Astrocyte of the cerebellum (primary cell): ENCODE results near the gene CMBL.

Experiments
- DNase-seq: peaks from one replicate; pipeline ENCODE4 v3.0.0-alpha.2; 2011; ENCODE audit warnings: low read depth
- H3K4me3 ChIP-seq: 2 replicates; pipeline ENCODE4 v1.5.1; 2011; ENCODE audit warnings: mild to moderate bottlenecking, low read depth, low read length, moderate library complexity
- in situ Hi-C: cut with HindIII; loops from 2 replicates; pipeline ENCODE4 v1.10.0; 2017; ENCODE audit warnings: low sequenced_read_pairs
- TF ChIP-seq, protein P1 (sequence below): IDR thresholded peaks from 2 replicates; pipeline ENCODE4 v1.5.1; 2012; ENCODE audit warnings: low read length, low read depth, moderate library complexity, mild to moderate bottlenecking; ENCODE audit errors: missing control alignments

CMBL gene

DNA sequence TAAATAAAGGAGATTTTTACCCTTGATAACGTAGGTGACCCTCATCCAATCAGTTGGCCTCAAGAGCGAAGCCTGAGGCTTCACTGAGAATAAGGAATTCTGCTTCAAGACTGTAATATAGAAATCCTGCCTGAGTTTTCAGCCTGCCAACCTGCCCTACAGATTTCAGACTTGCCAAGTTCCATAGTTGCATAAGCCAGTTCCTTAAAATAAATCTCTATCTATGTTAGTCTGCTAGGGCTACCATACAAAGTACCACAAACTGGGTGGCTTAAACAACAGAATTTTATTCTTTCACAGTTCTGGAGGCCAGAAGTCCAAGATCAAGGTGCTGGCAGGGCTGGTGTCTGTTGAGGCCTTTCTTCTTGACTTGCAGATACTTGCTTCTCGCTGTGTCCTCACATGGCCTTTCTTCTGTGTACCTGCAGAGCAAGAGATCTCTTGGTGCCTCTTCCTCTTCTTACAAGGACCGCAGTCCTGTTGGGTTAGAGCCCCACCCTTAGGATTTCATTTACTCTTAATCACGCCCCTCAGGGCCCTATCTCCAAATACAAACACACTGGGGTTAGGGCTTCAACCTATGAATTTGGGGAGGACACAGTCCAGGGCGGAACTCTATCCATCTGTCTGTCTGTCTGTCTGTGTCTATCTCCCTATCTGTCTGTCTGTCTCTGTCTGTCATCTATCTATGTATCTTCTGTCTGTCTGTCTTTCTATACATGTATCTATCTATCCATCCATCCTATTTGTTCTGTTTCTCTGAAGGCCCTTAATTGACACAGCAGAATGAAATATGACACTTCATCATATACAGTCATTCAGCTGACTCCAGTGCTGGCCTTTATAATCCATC is 17.0 kb upstream of the CMBL start:
- no peak overlapping the region for H3K4me3 ChIP-seq
- TF ChIP-seq, protein P1, sequence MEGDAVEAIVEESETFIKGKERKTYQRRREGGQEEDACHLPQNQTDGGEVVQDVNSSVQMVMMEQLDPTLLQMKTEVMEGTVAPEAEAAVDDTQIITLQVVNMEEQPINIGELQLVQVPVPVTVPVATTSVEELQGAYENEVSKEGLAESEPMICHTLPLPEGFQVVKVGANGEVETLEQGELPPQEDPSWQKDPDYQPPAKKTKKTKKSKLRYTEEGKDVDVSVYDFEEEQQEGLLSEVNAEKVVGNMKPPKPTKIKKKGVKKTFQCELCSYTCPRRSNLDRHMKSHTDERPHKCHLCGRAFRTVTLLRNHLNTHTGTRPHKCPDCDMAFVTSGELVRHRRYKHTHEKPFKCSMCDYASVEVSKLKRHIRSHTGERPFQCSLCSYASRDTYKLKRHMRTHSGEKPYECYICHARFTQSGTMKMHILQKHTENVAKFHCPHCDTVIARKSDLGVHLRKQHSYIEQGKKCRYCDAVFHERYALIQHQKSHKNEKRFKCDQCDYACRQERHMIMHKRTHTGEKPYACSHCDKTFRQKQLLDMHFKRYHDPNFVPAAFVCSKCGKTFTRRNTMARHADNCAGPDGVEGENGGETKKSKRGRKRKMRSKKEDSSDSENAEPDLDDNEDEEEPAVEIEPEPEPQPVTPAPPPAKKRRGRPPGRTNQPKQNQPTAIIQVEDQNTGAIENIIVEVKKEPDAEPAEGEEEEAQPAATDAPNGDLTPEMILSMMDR = no peak
- no peak for DNase-seq
- in situ Hi-C loops = no loop called here

DNA sequence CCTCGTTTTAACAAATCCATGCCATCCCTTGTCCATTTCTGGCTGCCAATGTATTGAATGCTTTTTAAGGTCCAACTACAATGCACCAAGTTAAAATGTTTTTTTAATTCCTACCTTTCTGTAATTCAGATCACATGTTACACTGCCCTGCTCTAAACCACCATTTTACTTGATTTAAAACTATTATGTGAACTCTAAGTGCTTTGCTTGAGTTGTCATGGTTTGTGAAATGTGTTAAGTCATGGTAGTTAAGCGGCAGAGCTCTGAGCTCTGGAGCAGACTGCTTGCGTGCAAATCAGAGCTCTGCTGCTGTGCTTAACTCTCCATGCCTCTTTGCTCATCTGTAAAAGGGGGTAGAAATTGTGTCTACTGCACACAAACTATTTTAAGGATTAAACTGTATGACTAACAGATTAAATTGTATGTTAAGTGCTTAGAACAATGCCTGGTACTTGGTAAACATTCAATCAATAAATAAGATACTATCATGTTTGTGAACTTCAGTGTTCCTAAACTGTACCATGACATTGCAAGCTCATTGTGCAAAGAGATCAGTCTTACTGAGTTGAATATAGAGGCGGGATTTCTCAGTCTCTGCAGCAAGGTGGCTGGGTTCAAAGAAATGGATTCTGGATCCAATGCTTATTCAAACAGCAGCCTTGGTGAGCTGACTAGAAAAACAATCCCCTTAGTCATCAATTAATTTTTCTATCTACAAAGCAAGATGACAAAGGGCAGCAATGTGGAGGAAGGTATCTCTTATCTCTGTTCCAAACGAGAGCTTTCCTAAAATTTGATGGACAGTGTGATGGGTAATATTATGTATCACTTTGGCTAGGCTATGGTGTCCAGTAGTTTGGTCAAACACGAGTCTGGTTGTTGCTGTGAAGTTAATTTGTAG is 16.1 kb upstream of the CMBL start:
- H3K4me3 ChIP-seq = no peak overlapping the region
- DNase-seq = no peak
- in situ Hi-C loops = no loop called here
- TF ChIP-seq, protein P1 = no peak

DNA sequence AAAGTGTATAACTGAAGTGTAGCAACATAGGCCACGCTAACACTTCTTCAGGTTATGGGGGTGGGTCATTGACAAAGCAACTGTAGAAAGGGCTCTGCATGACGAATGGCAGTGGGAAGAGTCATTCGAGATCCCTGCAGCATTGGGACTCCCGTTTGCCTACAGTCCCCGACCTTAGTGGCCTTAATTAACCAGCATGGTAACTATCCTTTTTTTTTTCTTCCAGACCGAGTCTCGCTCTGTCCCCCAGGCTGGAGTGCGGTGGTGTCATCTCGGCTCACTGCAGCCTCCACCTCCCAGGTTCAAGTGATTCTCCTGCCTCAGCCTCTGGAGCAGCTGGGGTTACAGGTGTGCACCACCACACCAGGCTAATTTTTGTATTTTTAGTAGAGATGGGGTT is 14.2 kb upstream of the CMBL start:
- H3K4me3 ChIP-seq = no peak overlapping the region
- no peak for DNase-seq
- TF ChIP-seq, protein P1 = no peak
- in situ Hi-C loops = no loop called here

DNA sequence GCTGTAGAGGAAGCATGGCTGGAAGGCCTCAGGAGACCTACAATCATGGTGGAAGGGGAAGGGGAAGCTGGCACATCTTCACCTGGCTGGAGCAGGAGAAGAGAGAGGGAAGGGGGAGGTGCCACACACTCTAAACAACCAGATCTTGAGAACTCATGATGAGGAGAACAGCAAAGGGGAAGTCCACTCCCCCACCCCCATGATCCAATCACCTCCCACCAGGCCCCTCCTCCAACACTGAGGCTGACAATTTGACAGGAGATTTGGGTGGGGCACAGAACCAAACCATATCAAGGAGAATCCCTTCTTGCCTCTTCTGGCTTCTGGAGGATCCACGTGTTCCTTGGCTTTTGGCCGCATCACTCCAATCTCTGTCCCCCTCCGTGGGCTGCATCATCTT is 13.1 kb upstream of the CMBL start:
- DNase-seq = no peak
- TF ChIP-seq, protein P1 = no peak
- no peak overlapping the region for H3K4me3 ChIP-seq
- in situ Hi-C loops = no loop called here

DNA sequence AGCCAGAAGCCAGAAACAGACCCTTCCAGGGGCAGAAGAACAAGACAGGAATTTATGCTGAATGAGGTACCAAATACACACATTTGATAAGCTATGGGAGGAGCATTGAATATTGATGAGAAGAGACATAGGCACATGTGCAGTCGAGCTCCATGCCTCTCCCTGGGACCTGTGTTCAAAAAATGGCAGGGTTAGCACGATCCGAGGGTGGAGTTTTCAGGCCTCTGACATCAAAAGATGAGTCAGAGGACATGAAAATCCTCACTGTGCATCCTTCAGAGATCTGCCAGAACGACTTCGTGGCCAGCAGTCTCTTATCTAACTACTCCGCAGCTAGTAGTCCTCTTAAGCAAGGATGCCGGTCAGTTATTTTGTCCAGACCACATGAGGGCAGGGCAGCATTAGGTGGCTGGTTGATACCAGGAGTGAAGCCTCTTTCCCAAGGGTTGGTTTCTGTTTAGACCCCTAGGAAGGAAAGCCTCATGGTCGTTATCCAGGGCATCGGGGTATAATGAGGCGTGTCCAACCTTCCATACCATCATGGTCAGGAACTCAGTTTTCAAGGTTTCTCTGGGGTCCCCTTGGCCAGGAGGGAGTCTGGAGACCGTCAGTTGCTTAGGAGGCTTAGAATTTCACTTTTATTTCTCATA is 11.6 kb upstream of the CMBL start:
- in situ Hi-C loops = no loop called here
- no peak overlapping the region for H3K4me3 ChIP-seq
- no peak for DNase-seq
- TF ChIP-seq, protein P1 = no peak

DNA sequence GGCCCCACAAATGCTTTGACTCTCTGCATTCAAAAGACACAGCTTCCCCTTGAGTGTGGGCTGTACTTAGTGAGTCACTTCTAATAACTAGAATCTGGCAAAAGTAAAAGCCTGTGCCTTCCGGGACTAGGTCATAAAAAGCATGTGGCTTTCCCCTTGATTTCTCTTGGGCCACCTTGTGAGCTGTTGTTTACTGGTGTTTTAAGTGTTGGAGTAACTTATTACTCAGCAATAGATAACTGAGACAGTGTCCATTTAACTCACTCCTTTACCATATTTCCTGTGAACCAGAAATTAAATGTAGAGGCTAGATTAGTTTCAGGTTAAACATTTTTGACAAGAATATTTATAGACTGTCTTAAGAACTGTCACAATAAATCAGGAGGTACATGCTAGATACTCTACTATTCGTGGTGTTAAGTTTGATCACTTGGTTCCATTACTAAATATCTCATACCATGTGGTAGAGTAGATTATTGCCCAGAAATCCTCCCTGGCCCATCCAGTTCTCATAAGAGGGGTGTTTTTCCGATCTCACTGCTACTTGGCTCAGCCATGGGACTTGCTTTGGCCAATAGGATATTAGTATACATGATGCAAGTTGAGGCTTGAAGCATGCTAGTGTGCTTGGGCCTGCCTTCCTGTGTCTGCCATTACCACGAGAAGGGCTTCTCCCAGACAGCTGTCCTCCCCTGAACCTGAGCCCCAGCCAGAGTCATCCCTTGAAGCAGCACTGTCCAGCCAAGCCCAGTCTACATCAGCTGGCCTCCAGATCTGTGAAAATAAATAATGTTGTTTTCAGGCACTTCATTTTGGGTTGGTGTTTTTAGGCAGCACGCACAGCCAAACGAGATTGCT is 10.4 kb upstream of the CMBL start:
- no peak for DNase-seq
- H3K4me3 ChIP-seq = no peak overlapping the region
- in situ Hi-C loops = no loop called here
- TF ChIP-seq, protein P1 = no peak
